Activated T-cell treated with anti-CD3 and anti-CD28 coated beads for 24 hours (primary cell): ENCODE measurements around the gene MAP3K2.

Experiments
- DNase-seq: peaks from one replicate; pipeline ENCODE4 v3.0.0-alpha.2; 2020; ENCODE audit warnings: low read depth

Gene MAP3K2

GRCh38 chr2:127293748-127294562, 93.8 kb downstream of the MAP3K2 start, which contains the start of gene ERCC3:
Gene ERCC3 (minus strand): TSS chr2:127294144. CDS start chr2:127294081, 63 bp downstream.
- peak; percentile 79 for DNase-seq

GRCh38 chr2:127293386-127293747, 94.4 kb downstream of the MAP3K2 start:
- DNase-seq, result no peak

- DNase-seq, result no peak
These were observed 99.5 kb downstream of the MAP3K2 start for GRCh38 chr2:127288274-127288673.

- no peak for DNase-seq
These were observed 104.5 kb downstream of the MAP3K2 start for GRCh38 chr2:127283275-127283674.

- no peak for DNase-seq
These were observed 107.1 kb downstream of the MAP3K2 start for GRCh38 chr2:127280693-127281092.

- DNase-seq, result no peak
These were observed 108.0 kb downstream of the MAP3K2 start for GRCh38 chr2:127279781-127280180.

- no peak for DNase-seq
These were observed 108.8 kb downstream of the MAP3K2 start for GRCh38 chr2:127278959-127279358.

- no peak for DNase-seq
These were observed 110.7 kb downstream of the MAP3K2 start for GRCh38 chr2:127277028-127277427.

- DNase-seq, result no peak
These were observed 112.0 kb downstream of the MAP3K2 start for GRCh38 chr2:127275789-127276188.

- no peak for DNase-seq
These were observed 112.4 kb downstream of the MAP3K2 start for GRCh38 chr2:127275356-127275755.

GRCh38 chr2:127270663-127271062, 117.1 kb downstream of the MAP3K2 start:
- DNase-seq, result no peak

- no peak for DNase-seq
These were observed 125.9 kb downstream of the MAP3K2 start for GRCh38 chr2:127261804-127262406.

GRCh38 chr2:127259355-127259754, 128.4 kb downstream of the MAP3K2 start:
- DNase-seq, result no peak

- no peak for DNase-seq
These were observed 130.9 kb downstream of the MAP3K2 start for GRCh38 chr2:127256866-127257265.

GRCh38 chr2:127256381-127256780, 131.4 kb downstream of the MAP3K2 start:
- no peak for DNase-seq

- DNase-seq, result no peak
These were observed 132.1 kb downstream of the MAP3K2 start for GRCh38 chr2:127255721-127256120.

GRCh38 chr2:127255146-127255545, 132.6 kb downstream of the MAP3K2 start:
- no peak for DNase-seq

- DNase-seq, result no peak
These were observed 133.3 kb downstream of the MAP3K2 start for GRCh38 chr2:127254386-127254981.
